HepG2 (cell line): Measurements from ENCODE around the gene TMEM38B. TPM values are rescaled to one million over a fixed set of nuclear protein-coding genes. Genes with fewer than 3 reads are reported as not detected.
A peak's percentile ranks its signal among the peaks of the same experiment; 100 is the strongest.

Source experiments
- BCL6 ChIP-seq: IDR thresholded peaks from 2 replicates; pipeline ENCODE4 v1.6.1; 2016; ENCODE audit warnings: missing genetic modification reagents, missing compliant biosample characterization
- BORCS8-MEF2B ChIP-seq: sonication (generic); formaldehyde crosslinking; IDR thresholded peaks from 2 replicates; pipeline ENCODE4 v1.8.0; 2022; ENCODE audit warnings: mild to moderate bottlenecking, missing genetic modification reagents
- BRCA1 ChIP-seq: sonication (generic); formaldehyde crosslinking; IDR thresholded peaks from 2 replicates; pipeline ENCODE4 v1.4.0; 2020; ENCODE audit warnings: missing genetic modification reagents
- CAMTA2 ChIP-seq: sonication (generic); formaldehyde crosslinking; IDR thresholded peaks from 2 replicates; pipeline ENCODE4 v1.4.0; 2020; ENCODE audit warnings: mild to moderate bottlenecking, missing genetic modification reagents, borderline replicate concordance
- CREM ChIP-seq, 2 experiments: sonication (generic) in 1 of 2; formaldehyde crosslinking in 1 of 2; IDR thresholded peaks; 2 replicates each; pipeline versions ENCODE4 v1.4.0 to v1.6.1; 2016 to 2020; ENCODE audit warnings: antibody characterized with exemption in 1 of 2, mild to moderate bottlenecking in 1 of 2, missing genetic modification reagents in 1 of 2
- DNMT1 ChIP-seq: sonication (generic); formaldehyde crosslinking; IDR thresholded peaks from 2 replicates; pipeline ENCODE4 v1.5.1; 2020; ENCODE audit warnings: mild to moderate bottlenecking, missing genetic modification reagents
- HMG20A ChIP-seq: IDR thresholded peaks from 2 replicates; pipeline ENCODE4 v1.6.1; 2016; ENCODE audit warnings: borderline replicate concordance
- KMT2A ChIP-seq: sonication (generic); formaldehyde crosslinking; IDR thresholded peaks from 2 replicates; pipeline ENCODE4 v1.4.0; 2020; ENCODE audit warnings: missing genetic modification reagents
- MAZ ChIP-seq, 2 experiments: sonication (generic) in 1 of 2; formaldehyde crosslinking in 1 of 2; IDR thresholded peaks; 2 replicates each; pipeline versions ENCODE4 v1.5.0 to v1.6.1; 2012 to 2020; ENCODE audit warnings: low read depth in 2 of 2, mild to moderate bottlenecking in 2 of 2, borderline replicate concordance in 1 of 2, improper control_type of control experiment in 1 of 2, low read length in 1 of 2, missing genetic modification reagents in 1 of 2, moderate library complexity in 1 of 2
- MEIS1 ChIP-seq: sonication (generic); formaldehyde crosslinking; IDR thresholded peaks from 2 replicates; pipeline ENCODE4 v1.9.0; 2021; ENCODE audit warnings: mild to moderate bottlenecking, missing genetic modification reagents, moderate library complexity, borderline replicate concordance
- MIXL1 ChIP-seq: IDR thresholded peaks from 2 replicates; pipeline ENCODE4 v1.6.1; 2016
- NBN ChIP-seq: fragments of 450-650 bp; conservative IDR thresholded peaks from 2 replicates; pipeline ENCODE4 v1.6.1; 2017
- PHB2 ChIP-seq: fragments of 450-650 bp; IDR thresholded peaks from 2 replicates; pipeline ENCODE4 v1.6.1; 2018; ENCODE audit not compliant: partially characterized antibody
- RORA ChIP-seq: sonication (generic); formaldehyde crosslinking; IDR thresholded peaks from 2 replicates; pipeline ENCODE4 v1.5.0; 2020; ENCODE audit warnings: mild to moderate bottlenecking, missing genetic modification reagents, moderate library complexity
- YEATS2 ChIP-seq: sonication (generic); formaldehyde crosslinking; IDR thresholded peaks from 2 replicates; pipeline ENCODE4 v1.4.0; 2020; ENCODE audit warnings: missing genetic modification reagents, borderline replicate concordance
- ZFP36 ChIP-seq: fragments of 150-350 bp; IDR thresholded peaks from 2 replicates; pipeline ENCODE4 v1.6.1; 2018; ENCODE audit warnings: borderline replicate concordance, low read length, low read depth; ENCODE audit not compliant: partially characterized antibody
- ZNF567 ChIP-seq: sonication (generic); formaldehyde crosslinking; IDR thresholded peaks from 2 replicates; pipeline ENCODE4 v1.8.1; 2023; ENCODE audit warnings: mild to moderate bottlenecking, missing genetic modification reagents, borderline replicate concordance
- polyA plus RNA-seq, 8 experiments: library from polyadenylated mRNA; depleted of rRNA in 3 of 8; stranded (reverse) in 7 of 8; unstranded in 1 of 8; fragments of >200 nt; fragmentation: Illumina TruSeq in 4 of 8; extraction: Trizol in 4 of 8; gene quantifications; 2 replicates each; pipeline versions ENCODE4 v1.2.1 to v1.2.3, GENCODE V29; 2011 to 2016; ENCODE audit warnings: low read depth in 4 of 8, missing spikeins in 1 of 8, mixed read lengths in 1 of 8; ENCODE audit not compliant: insufficient read depth in 1 of 8
- total RNA-seq, 5 experiments: library from RNA; depleted of rRNA; stranded (reverse); fragments of >200 nt; fragmentation: Illumina TruSeq; extraction: Trizol; gene quantifications; 2 replicates each; pipeline ENCODE4 v1.2.3, GENCODE V29; 2016; ENCODE audit warnings: low read depth in 1 of 5
- TF ChIP-seq, protein P1 (sequence below): IDR thresholded peaks from 2 replicates; pipeline ENCODE4 v1.6.1; 2016; ENCODE audit warnings: control low read depth
- TF ChIP-seq, protein P2 (sequence below): sonication (generic); formaldehyde crosslinking; conservative IDR thresholded peaks from 2 replicates; pipeline ENCODE4 v1.8.0; 2022; ENCODE audit warnings: missing genetic modification reagents
- TF ChIP-seq, protein P3 (sequence below): sonication (generic); formaldehyde crosslinking; IDR thresholded peaks from 2 replicates; pipeline ENCODE4 v1.5.0; 2020; ENCODE audit warnings: mild to moderate bottlenecking, missing genetic modification reagents
- TF ChIP-seq, protein P4 (sequence below): IDR thresholded peaks from 2 replicates; pipeline ENCODE4 v1.6.1; 2012; ENCODE audit warnings: low read length, improper control_type of control experiment

TMEM38B gene
- total and polyA plus RNA-seq, 2 of the 13 experiments (the other 11 are each of a cell fraction or from before 2014, with no cell fraction given): 13.4 to 32.4 TPM

DNA sequence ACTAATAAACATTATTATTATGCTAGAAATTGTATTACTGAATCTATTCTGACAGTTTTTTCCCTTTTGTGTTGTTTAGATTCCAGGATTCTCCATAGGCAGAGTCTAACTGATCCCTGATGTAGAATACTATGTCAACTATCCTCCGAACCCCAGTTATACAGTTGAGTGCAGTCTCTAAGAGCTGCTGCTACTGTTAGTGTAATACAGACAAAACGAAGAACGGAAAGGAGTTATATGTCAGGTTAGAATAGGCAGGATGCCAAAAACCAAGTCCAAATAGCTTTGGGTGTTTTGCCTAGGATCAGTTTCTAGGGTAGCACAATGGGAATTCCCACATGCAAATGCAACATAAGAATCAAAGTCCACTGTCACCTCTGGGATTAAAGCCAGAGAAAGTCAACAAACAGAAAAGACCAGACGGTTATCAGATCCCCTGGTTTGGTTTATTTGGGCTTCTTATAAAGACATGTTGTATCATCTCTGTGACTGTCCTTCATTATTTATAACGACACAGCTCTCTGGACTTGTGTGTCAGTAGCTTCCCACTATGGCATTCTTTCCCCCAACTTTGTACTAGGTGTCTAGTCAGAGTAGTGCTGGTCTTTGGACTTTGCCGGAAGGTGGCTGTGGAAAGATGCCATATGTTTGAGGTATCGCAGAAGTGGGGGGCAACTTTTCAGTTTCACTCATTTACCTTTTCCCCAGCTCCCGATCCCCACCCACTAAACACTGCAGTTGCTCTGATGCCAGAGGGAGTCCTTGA, 14.9 kb upstream of the TMEM38B start (continued):
- TF ChIP-seq BRCA1 (CRISPR knock-in tag): no peak
- no peak for TF ChIP-seq CAMTA2 (CRISPR knock-in tag)
- TF ChIP-seq BORCS8-MEF2B (CRISPR knock-in tag): no peak
- TF ChIP-seq KMT2A: no peak
- no peak for TF ChIP-seq MAZ (IDR thresholded peaks at IDR 0.05; ENCODE audit: borderline replicate concordance, low read depth, low read length)
- no peak for TF ChIP-seq MAZ (CRISPR knock-in tag; IDR thresholded peaks at IDR 0.05; ENCODE audit: low read depth)
- TF ChIP-seq BCL6 (CRISPR knock-in tag): peak; percentile 58
- no peak for TF ChIP-seq DNMT1 (CRISPR knock-in tag)
- no peak for TF ChIP-seq CREM (IDR thresholded peaks at IDR 0.05)
- no peak for TF ChIP-seq CREM (CRISPR knock-in tag; IDR thresholded peaks at IDR 0.05)
- no peak for TF ChIP-seq MEIS1 (CRISPR knock-in tag)
- TF ChIP-seq ZNF567 (CRISPR knock-in tag): no peak
- TF ChIP-seq, protein P1, sequence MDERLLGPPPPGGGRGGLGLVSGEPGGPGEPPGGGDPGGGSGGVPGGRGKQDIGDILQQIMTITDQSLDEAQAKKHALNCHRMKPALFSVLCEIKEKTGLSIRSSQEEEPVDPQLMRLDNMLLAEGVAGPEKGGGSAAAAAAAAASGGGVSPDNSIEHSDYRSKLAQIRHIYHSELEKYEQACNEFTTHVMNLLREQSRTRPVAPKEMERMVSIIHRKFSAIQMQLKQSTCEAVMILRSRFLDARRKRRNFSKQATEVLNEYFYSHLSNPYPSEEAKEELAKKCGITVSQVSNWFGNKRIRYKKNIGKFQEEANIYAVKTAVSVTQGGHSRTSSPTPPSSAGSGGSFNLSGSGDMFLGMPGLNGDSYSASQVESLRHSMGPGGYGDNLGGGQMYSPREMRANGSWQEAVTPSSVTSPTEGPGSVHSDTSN (CRISPR knock-in tag): no peak
- TF ChIP-seq, protein P2, sequence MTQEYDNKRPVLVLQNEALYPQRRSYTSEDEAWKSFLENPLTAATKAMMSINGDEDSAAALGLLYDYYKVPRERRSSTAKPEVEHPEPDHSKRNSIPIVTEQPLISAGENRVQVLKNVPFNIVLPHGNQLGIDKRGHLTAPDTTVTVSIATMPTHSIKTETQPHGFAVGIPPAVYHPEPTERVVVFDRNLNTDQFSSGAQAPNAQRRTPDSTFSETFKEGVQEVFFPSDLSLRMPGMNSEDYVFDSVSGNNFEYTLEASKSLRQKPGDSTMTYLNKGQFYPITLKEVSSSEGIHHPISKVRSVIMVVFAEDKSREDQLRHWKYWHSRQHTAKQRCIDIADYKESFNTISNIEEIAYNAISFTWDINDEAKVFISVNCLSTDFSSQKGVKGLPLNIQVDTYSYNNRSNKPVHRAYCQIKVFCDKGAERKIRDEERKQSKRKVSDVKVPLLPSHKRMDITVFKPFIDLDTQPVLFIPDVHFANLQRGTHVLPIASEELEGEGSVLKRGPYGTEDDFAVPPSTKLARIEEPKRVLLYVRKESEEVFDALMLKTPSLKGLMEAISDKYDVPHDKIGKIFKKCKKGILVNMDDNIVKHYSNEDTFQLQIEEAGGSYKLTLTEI (CRISPR knock-in tag): no peak
- no peak for TF ChIP-seq MIXL1 (CRISPR knock-in tag)
- no peak for TF ChIP-seq PHB2
- peak; percentile 29; the same call in 1 of the 2 replicates for TF ChIP-seq HMG20A (CRISPR knock-in tag)
- no peak for TF ChIP-seq YEATS2 (CRISPR knock-in tag)
- no peak for TF ChIP-seq NBN
- no peak for TF ChIP-seq ZFP36
- TF ChIP-seq, protein P3, sequence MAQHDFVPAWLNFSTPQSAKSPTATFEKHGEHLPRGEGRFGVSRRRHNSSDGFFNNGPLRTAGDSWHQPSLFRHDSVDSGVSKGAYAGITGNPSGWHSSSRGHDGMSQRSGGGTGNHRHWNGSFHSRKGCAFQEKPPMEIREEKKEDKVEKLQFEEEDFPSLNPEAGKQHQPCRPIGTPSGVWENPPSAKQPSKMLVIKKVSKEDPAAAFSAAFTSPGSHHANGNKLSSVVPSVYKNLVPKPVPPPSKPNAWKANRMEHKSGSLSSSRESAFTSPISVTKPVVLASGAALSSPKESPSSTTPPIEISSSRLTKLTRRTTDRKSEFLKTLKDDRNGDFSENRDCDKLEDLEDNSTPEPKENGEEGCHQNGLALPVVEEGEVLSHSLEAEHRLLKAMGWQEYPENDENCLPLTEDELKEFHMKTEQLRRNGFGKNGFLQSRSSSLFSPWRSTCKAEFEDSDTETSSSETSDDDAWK (CRISPR knock-in tag): no peak
- TF ChIP-seq, protein P4, sequence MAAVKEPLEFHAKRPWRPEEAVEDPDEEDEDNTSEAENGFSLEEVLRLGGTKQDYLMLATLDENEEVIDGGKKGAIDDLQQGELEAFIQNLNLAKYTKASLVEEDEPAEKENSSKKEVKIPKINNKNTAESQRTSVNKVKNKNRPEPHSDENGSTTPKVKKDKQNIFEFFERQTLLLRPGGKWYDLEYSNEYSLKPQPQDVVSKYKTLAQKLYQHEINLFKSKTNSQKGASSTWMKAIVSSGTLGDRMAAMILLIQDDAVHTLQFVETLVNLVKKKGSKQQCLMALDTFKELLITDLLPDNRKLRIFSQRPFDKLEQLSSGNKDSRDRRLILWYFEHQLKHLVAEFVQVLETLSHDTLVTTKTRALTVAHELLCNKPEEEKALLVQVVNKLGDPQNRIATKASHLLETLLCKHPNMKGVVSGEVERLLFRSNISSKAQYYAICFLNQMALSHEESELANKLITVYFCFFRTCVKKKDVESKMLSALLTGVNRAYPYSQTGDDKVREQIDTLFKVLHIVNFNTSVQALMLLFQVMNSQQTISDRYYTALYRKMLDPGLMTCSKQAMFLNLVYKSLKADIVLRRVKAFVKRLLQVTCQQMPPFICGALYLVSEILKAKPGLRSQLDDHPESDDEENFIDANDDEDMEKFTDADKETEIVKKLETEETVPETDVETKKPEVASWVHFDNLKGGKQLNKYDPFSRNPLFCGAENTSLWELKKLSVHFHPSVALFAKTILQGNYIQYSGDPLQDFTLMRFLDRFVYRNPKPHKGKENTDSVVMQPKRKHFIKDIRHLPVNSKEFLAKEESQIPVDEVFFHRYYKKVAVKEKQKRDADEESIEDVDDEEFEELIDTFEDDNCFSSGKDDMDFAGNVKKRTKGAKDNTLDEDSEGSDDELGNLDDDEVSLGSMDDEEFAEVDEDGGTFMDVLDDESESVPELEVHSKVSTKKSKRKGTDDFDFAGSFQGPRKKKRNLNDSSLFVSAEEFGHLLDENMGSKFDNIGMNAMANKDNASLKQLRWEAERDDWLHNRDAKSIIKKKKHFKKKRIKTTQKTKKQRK: no peak
- no peak for TF ChIP-seq RORA (CRISPR knock-in tag)
